ENCODE data around the gene DRC3. TPM values are rescaled to one million over a fixed set of nuclear protein-coding genes. Genes with fewer than 3 reads are reported as not detected.

The DRC3 gene
- 0.66 and 0.86 TPM in 2 replicates for total RNA-seq

GRCh38 chr17:17972126-17972951, at the start of gene DRC3, which contains the start of gene TOM1L2:
Gene DRC3 (plus strand): TSS chr17:17972862. CDS start chr17:17977599, 4,737 bp downstream.
Gene TOM1L2 (minus strand): TSS chr17:17972400. CDS start chr17:17972313, 87 bp downstream.

GRCh38 chr17:18038861-18039534, 66.3 kb downstream of the DRC3 start, which contains the start of the genes ATPAF2 and GID4:
Gene ATPAF2 (minus strand): TSS chr17:18039168. CDS start chr17:18039013, 155 bp downstream.
Gene GID4 (plus strand): TSS chr17:18039408. CDS start chr17:18039465, 57 bp downstream.

Other genes starting within 250 kb of the DRC3 start
- gene SREBF1, start 135.9 kb upstream of the DRC3 start, total RNA-seq: 68.1 and 145 TPM in 2 replicates
- 26.5 and 35.1 TPM in 2 replicates for gene TOM1L2, start 462 bp upstream of the DRC3 start, total RNA-seq
- 10.7 and 14.7 TPM in 2 replicates for gene ATPAF2, start 66.3 kb downstream of the DRC3 start, total RNA-seq
- 6.3 and 11.4 TPM in 2 replicates for gene GID4, start 66.5 kb downstream of the DRC3 start, total RNA-seq
- 33.9 and 45.8 TPM in 2 replicates for gene DRG2, start 115.1 kb downstream of the DRC3 start, total RNA-seq
- 0.44 and 0.72 TPM in 2 replicates for gene MYO15A, start 135.9 kb downstream of the DRC3 start, total RNA-seq
- 103 and 168 TPM in 2 replicates for gene ALKBH5, start 211.0 kb downstream of the DRC3 start, total RNA-seq